PFSK-1 (cell line): ENCODE results near the gene ZNF227.

Source experiments
- POLR2AphosphoS5 ChIP-seq: IDR thresholded peaks from 2 replicates; pipeline ENCODE4 v1.6.1; 2012; ENCODE audit warnings: low read depth, mild to moderate bottlenecking, control low read depth, low read length, moderate library complexity
- REST ChIP-seq, 2 experiments: IDR thresholded peaks; 2 replicates each; pipeline versions ENCODE4 v1.6.1 to v1.8.0; 2011 to 2012; ENCODE audit warnings: low read depth in 2 of 2, low read length in 2 of 2, control low read depth in 1 of 2, inconsistent platforms in 1 of 2, mild to moderate bottlenecking in 1 of 2, moderate library complexity in 1 of 2; ENCODE audit not compliant: insufficient read depth in 1 of 2

GRCh38 chr19:44163789-44164188 is 48.5 kb upstream of the ZNF227 start:
- TF ChIP-seq POLR2AphosphoS5 (no peak), REST (IDR thresholded peaks at IDR 0.05; ENCODE audit: insufficient read depth in 1 of 2, low read depth in 2 of 2, low read length in 2 of 2) (no peak)
